GM12878 (cell line): ENCODE results near the gene PRKRA. TPM values are rescaled to one million over a fixed set of nuclear protein-coding genes. Genes with fewer than 3 reads are reported as not detected.

ENCODE experiments used
- ATAC-seq: fragments of 200-7000 bp; cut with Tn5 transposase; 3 replicates; pipeline ENCODE4 v1.9.1; 2020; ENCODE audit warnings: mild to moderate bottlenecking, moderate library complexity
- BruUV-seq: library from RNA; stranded (reverse); fragments of 400-500 nt; replicated peaks from 2 replicates; lab custom pipeline; 2021; lab: Mats Ljungman, UMichigan
- CTCF ChIA-PET: fragments of 300-600 bp; sonication (Branson Sonifier 250); formaldehyde crosslinking; extraction: SDS; loops from one replicate; lab custom pipeline; 2021; ENCODE audit warnings: inconsistent platforms; lab: Yijun Ruan, JAX
- POLR2A ChIA-PET: fragments of 350-600 bp; formaldehyde crosslinking; extraction: SDS; loops from one replicate; lab custom pipeline; 2021; ENCODE audit warnings: inconsistent platforms; lab: Charles Lee
- RAD21 ChIA-PET: fragments of 300-600 bp; sonication (Branson Sonifier 250); formaldehyde crosslinking; loops from one replicate; lab custom pipeline; 2023; ENCODE audit warnings: antibody characterized with exemption; ENCODE audit not compliant: unreplicated experiment; lab: Charles Lee
- SMC1A ChIA-PET: fragments of 300-600 bp; sonication (Branson Sonifier 250); formaldehyde crosslinking; loops from one replicate; lab custom pipeline; 2023; ENCODE audit not compliant: unreplicated experiment, uncharacterized antibody; lab: Charles Lee
- DNase-seq: peaks from one replicate; pipeline ENCODE4 v3.0.0-alpha.2; 2011; ENCODE audit warnings: low read depth, low spot score
- FAIRE-seq: peaks from 3 replicates; lab custom pipeline; 2011; peaks lifted over from hg19 to GRCh38; lab: Jason Lieb, UNC
- H2AFZ ChIP-seq: 2 replicates; pipeline ENCODE4 v1.6.0; 2011; ENCODE audit warnings: low read depth, low read length, control low read depth; ENCODE audit not compliant: control insufficient read depth
- H3K27ac ChIP-seq: 2 replicates; pipeline ENCODE4 v1.5.1; 2011; ENCODE audit warnings: control low read depth; ENCODE audit not compliant: control insufficient read depth, insufficient read depth
- H3K27me3 ChIP-seq, 2 experiments: replicated peaks in 1 of 2; 2 replicates each; pipeline versions ENCODE4 v1.6.0 to v1.6.1; 2011; ENCODE audit warnings: low read length in 1 of 2; ENCODE audit not compliant: control insufficient read depth in 2 of 2, insufficient read depth in 2 of 2
- H3K36me3 ChIP-seq, 2 experiments: 2 replicates each; pipeline ENCODE4 v1.5.1; 2011; ENCODE audit warnings: low read length in 1 of 2; ENCODE audit not compliant: control insufficient read depth in 2 of 2, insufficient read depth in 2 of 2
- H3K4me1 ChIP-seq: 2 replicates; pipeline ENCODE4 v1.6.1; 2011; ENCODE audit warnings: mild to moderate bottlenecking, low read length, moderate library complexity, mixed read lengths; ENCODE audit not compliant: control insufficient read depth, insufficient read depth
- H3K4me2 ChIP-seq: 2 replicates; pipeline ENCODE4 v1.6.0; 2011; ENCODE audit warnings: control low read depth; ENCODE audit not compliant: control insufficient read depth, insufficient read depth
- H3K4me3 ChIP-seq: fragments of 200-600 bp; sonication (generic); 2 replicates; pipeline ENCODE4 v1.5.1; 2016
- H3K79me2 ChIP-seq: 2 replicates; pipeline ENCODE4 v1.6.0; 2011; ENCODE audit warnings: low read length; ENCODE audit not compliant: control insufficient read depth, insufficient read depth
- H3K9ac ChIP-seq: 2 replicates; pipeline ENCODE4 v1.8.0; 2011; ENCODE audit warnings: low read length, control low read depth, mixed read lengths; ENCODE audit not compliant: control insufficient read depth, insufficient read depth
- H3K9me3 ChIP-seq: replicated peaks from 3 replicates; pipeline ENCODE4 v1.5.1; 2011; ENCODE audit warnings: mild to moderate bottlenecking, low read length; ENCODE audit not compliant: control insufficient read depth, insufficient read depth
- H4K20me1 ChIP-seq: 2 replicates; pipeline ENCODE4 v1.6.0; 2011; ENCODE audit not compliant: control insufficient read depth, insufficient read depth
- ATF7 ChIP-seq: fragments of 450-650 bp; IDR thresholded peaks from 2 replicates; pipeline ENCODE4 v1.6.1; 2016; ENCODE audit warnings: low read depth, mild to moderate bottlenecking
- BACH1 ChIP-seq: fragments of 450-650 bp; IDR thresholded peaks from 2 replicates; pipeline ENCODE4 v1.6.1; 2017; ENCODE audit warnings: mild to moderate bottlenecking, borderline replicate concordance
- DPF2 ChIP-seq: fragments of 450-650 bp; IDR thresholded peaks from 2 replicates; pipeline ENCODE4 v1.6.1; 2017; ENCODE audit warnings: mild to moderate bottlenecking
- E2F4 ChIP-seq: IDR thresholded peaks from 2 replicates; pipeline ENCODE4 v1.6.1; 2012; ENCODE audit warnings: low read depth, low read length, improper control_type of control experiment
- EP300 ChIP-seq, 2 experiments: fragments of 150-350 bp in 1 of 2; IDR thresholded peaks; 2 replicates each; pipeline ENCODE4 v1.6.1; 2011 to 2012; ENCODE audit warnings: low read depth in 2 of 2, low read length in 2 of 2, borderline replicate concordance in 1 of 2, improper control_type of control experiment in 1 of 2, inconsistent platforms in 1 of 2; ENCODE audit not compliant: control insufficient read depth in 1 of 2
- ESRRA ChIP-seq: IDR thresholded peaks from 2 replicates; pipeline ENCODE4 v1.6.1; 2012; ENCODE audit warnings: mild to moderate bottlenecking, low read length, improper control_type of control experiment
- FOXM1 ChIP-seq: IDR thresholded peaks from 2 replicates; pipeline ENCODE4 v1.6.1; 2012; ENCODE audit warnings: low read depth, mild to moderate bottlenecking, inconsistent platforms, low read length, moderate library complexity
- HSF1 ChIP-seq: fragments of 150-350 bp; IDR thresholded peaks from 2 replicates; pipeline ENCODE4 v1.6.1; 2014; ENCODE audit warnings: mild to moderate bottlenecking, low read depth, low read length
- LARP7 ChIP-seq: fragments of 450-650 bp; IDR thresholded peaks from 2 replicates; pipeline ENCODE4 v1.6.1; 2017; ENCODE audit warnings: mild to moderate bottlenecking
- MYC ChIP-seq: IDR thresholded peaks from 2 replicates; pipeline ENCODE4 v1.6.1; 2011; ENCODE audit warnings: mild to moderate bottlenecking, low read length, moderate library complexity, inconsistent platforms; ENCODE audit not compliant: insufficient read depth, insufficient replicate concordance, insufficient read length, severe bottlenecking
- PBX3 ChIP-seq: IDR thresholded peaks from 2 replicates; pipeline ENCODE4 v1.6.1; 2011; ENCODE audit warnings: mild to moderate bottlenecking, low read depth, low read length, moderate library complexity; ENCODE audit not compliant: insufficient replicate concordance
- RAD21 ChIP-seq: IDR thresholded peaks from 2 replicates; pipeline ENCODE4 v1.6.1; 2011; ENCODE audit warnings: mild to moderate bottlenecking, low read depth, low read length, moderate library complexity; ENCODE audit not compliant: insufficient read depth
- RBBP5 ChIP-seq: fragments of 200-600 bp; sonication (generic); conservative IDR thresholded peaks from 2 replicates; pipeline ENCODE4 v1.6.1; 2016
- RCOR1 ChIP-seq: conservative IDR thresholded peaks from 2 replicates; pipeline ENCODE4 v1.6.1; 2012; ENCODE audit warnings: low read depth, low read length, improper control_type of control experiment
- SIN3A ChIP-seq: IDR thresholded peaks from 2 replicates; pipeline ENCODE4 v1.6.1; 2012; ENCODE audit warnings: low read depth, low read length, improper control_type of control experiment
- SMC3 ChIP-seq: IDR thresholded peaks from 2 replicates; pipeline ENCODE4 v1.6.1; 2011; ENCODE audit warnings: low read length, improper control_type of control experiment, borderline replicate concordance
- SUZ12 ChIP-seq: fragments of 200-600 bp; sonication (generic); IDR thresholded peaks from one replicate; pipeline ENCODE4 v1.6.1; 2018; ENCODE audit warnings: antibody characterized with exemption, mild to moderate bottlenecking; ENCODE audit not compliant: unreplicated experiment
- TARDBP ChIP-seq: IDR thresholded peaks from 2 replicates; pipeline ENCODE4 v1.6.1; 2016; ENCODE audit warnings: borderline replicate concordance
- YY1 ChIP-seq: IDR thresholded peaks from 2 replicates; pipeline ENCODE4 v1.6.1; 2011; ENCODE audit warnings: low read depth, mild to moderate bottlenecking, low read length
- ZBED1 ChIP-seq: IDR thresholded peaks from 2 replicates; pipeline ENCODE4 v1.6.1; 2016; ENCODE audit warnings: borderline replicate concordance
- WGBS: methylation state at CpG from one replicate; pipeline ENCODE4 v1.1.6; 2016; ENCODE audit warnings: low lambda C conversion rate; ENCODE audit not compliant: insufficient replicate concordance, insufficient coverage; ENCODE audit errors: missing lambda C conversion rate; 5-methylcytosine and 5-hydroxymethylcytosine counted together
- in situ Hi-C: fragments of 300-500 bp; cut with MboI; formaldehyde crosslinking; loops from 9 replicates; pipeline ENCODE4 v1.14.3; 2018; ENCODE audit warnings: mixed read lengths
- intact Hi-C: fragments of 100-400 bp; cut with micrococcal nuclease; formaldehyde crosslinking; loops from one replicate; pipeline ENCODE4 v1.14.2; 2022; ENCODE audit not compliant: unreplicated experiment
- polyA plus RNA-seq, 11 experiments: library from polyadenylated mRNA; depleted of rRNA in 4 of 11; unstranded in 6 of 11; stranded (reverse) in 5 of 11; fragments of >200 nt; fragmentation: Nextera tagmentation in 4 of 11; fragmentation: Illumina TruSeq in 1 of 11; extraction: Ambion mirVana in 4 of 11; extraction: Trizol in 1 of 11; gene quantifications; 1 replicate in 1 of 11; 2 replicates in 10 of 11; pipeline versions ENCODE4 v1.2.1 to v1.2.3, GENCODE V29; 2011 to 2016; ENCODE audit warnings: inconsistent platforms in 2 of 11, missing spikeins in 2 of 11, low read depth in 1 of 11
- total RNA-seq, 4 experiments: library from RNA; depleted of rRNA in 3 of 4; stranded (reverse); fragments of >200 nt in 3 of 4; fragmentation: Illumina TruSeq in 1 of 4; extraction: Trizol in 1 of 4; gene quantifications; 2 replicates each; pipeline versions ENCODE4 v1.2.1 to v1.2.3, GENCODE V29; 2013 to 2021

Gene PRKRA
- total and polyA plus RNA-seq, 10 of the 15 experiments (the other 5 are each of a cell fraction or from before 2014, with no cell fraction given), result 19.1 to 75.6 (median 51.7) TPM

- Histone ChIP-seq H2AFZ (no peak overlapping the region), H3K4me1 (peaks cover 15% of the 10 kb centered on the region), H3K4me3 (no peak overlapping the region), H3K36me3 (no peaks in the 10 kb centered on the region), H4K20me1 (no peaks in the 10 kb centered on the region), H3K9ac (no peak overlapping the region), H3K9me3 (no peaks in the 10 kb centered on the region), H3K27ac (no peak overlapping the region), H3K79me2 (peaks cover 3% of the 10 kb centered on the region), H3K4me2 (no peak overlapping the region), H3K27me3 (no peaks in the 10 kb centered on the region)
- no peak for DNase-seq
- ChIA-PET POLR2A (no interaction called here), RAD21 (interaction anchor here (1.4 kb wide), 1 partner anchor 10 kb away, joined by 3 read pairs; no protein-coding TSS in a partner anchor), SMC1A (no interaction called here), CTCF (interaction anchor here (1.3 kb wide), 1 partner anchor 10 kb away, joined by 3 read pairs; no protein-coding TSS in a partner anchor)
- in situ Hi-C loops (no loop called here), intact Hi-C loops (no loop called here)
- 79% methylated on average over 5 of the region's 5 CpGs for WGBS
- no TSS peak for BruUV-seq
- no peak for ATAC-seq
- TF ChIP-seq RCOR1 (no peak), SIN3A (no peak), RAD21 (no peak), ZBED1 (no peak), YY1 (no peak), BACH1 (no peak), RBBP5 (no peak), ESRRA (no peak), E2F4 (no peak), TARDBP (no peak), DPF2 (no peak), SMC3 (no peak), LARP7 (no peak), SUZ12 (no peak), ATF7 (no peak), FOXM1 (no peak), MYC (no peak), EP300 (IDR thresholded peaks at IDR 0.05; ENCODE audit: borderline replicate concordance in 1 of 2, control insufficient read depth in 1 of 2, low read depth in 2 of 2, low read length in 2 of 2) (no peak), PBX3 (no peak), HSF1 (no peak)
- FAIRE-seq, result no peak
Measured at GRCh38 chr2:178409261-178409660, 41.7 kb downstream of the PRKRA start.
